ENCODE data around the gene SLAIN2. TPM values are rescaled to one million over a fixed set of nuclear protein-coding genes. Genes with fewer than 3 reads are reported as not detected.

The SLAIN2 gene
- total RNA-seq, 1 experiment from 2014 or later: 38.1 TPM

GRCh38 chr4:48334236-48334635, 7.1 kb upstream of the SLAIN2 start:
- DNase-seq (ENCODE audit: low spot score): no peak

DNA sequence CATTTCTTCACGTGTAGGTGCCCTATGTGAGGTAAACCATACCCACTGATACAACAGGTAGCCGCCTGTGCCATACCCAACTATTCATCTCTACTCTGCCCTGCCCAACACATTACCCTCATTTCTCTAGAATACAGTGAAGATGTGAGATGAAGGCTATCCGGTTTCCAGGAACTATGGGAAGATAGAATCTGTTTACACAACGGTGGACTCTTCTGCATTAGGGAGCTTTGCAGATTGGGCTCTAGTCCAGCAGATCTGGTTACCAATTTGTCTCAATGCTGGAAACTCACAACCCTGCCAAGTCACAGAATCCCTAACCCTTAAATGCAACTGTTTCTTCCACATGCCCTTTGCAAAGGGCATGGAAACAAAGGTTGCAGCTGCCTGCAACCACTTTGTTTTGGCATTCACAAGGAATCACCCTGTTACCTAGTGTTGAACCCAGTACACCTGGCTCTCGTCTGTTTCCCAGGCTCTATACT, 6.4 kb upstream of the SLAIN2 start:
- DNase-seq (ENCODE audit: low spot score): no peak

DNA sequence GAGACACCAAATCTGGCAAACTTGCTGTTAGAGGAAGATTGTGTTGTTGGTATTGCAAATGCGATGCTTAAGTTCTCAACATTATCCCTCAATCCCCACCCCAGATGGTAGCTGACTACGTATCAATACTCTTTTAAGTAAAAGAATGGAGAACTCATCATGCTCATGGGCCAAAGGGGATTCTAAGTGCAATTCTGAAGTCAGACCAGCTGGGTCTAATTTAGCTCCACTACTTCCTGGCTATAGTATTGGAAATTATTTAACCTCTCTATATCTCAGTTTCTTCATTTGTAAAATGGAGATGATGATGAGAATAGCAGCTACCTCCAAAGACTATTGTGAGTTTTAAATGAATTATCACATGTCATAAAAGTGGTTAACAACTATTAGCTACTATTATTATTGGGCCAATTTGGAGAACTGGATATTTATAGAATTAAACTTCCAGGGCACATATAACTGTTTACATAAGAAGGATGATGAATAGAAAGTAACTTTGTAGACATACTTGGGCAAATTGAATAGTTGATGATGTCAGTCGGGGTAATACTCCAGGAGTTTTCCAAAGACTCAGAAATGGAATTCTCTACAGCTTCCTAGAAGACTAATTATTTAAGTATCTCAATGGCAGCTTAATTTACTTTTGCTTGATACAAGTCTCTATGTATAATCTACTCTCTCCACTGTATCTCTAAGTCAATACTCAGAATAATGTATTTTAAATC, 5.0 kb upstream of the SLAIN2 start:
- DNase-seq (ENCODE audit: low spot score): no peak

GRCh38 chr4:48337731-48338130, 3.6 kb upstream of the SLAIN2 start:
- DNase-seq (ENCODE audit: low spot score): no peak

GRCh38 chr4:48339642-48340041, 1.7 kb upstream of the SLAIN2 start:
- no peak for DNase-seq (ENCODE audit: low spot score)

DNA sequence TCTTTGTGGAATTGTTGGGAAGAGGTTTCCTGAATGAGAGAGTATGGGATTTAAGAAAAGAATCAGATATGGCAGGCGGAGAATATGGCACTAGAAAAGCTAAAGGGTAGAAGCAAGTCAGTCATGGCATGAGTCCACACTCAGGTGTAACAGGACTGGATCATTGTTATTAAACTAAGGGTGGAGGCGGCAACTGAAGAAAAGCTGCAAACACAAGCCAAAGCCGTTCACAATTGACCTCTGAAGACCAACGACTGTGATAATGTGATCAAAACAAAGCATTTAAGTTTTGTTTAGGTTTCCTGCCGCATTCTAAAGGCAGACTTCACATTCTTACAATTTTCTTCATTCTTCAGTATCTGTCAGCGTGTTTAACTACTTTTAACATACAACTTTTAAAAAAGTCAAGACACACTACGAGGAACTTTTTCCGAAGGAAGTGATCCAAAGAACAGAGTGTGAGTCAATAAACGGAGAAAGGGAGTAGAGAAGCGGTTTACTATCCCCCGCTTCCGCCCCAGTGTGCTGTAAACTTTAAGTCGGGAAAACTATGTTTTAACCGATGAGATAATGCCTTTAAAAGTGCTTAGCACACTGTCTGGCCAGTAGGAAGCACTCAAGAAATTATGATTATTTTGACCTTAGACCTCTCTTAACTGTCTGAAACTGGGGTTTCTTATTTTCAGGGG, 909 bp upstream of the SLAIN2 start:
- peak; percentile 49 for DNase-seq (ENCODE audit: low spot score)

- peak; percentile 15 for DNase-seq (ENCODE audit: low spot score)
These were observed 662 bp downstream of the SLAIN2 start for GRCh38 chr4:48341776-48342605.

GRCh38 chr4:48342606-48342880, 1.2 kb downstream of the SLAIN2 start:
- DNase-seq (ENCODE audit: low spot score): no peak

GRCh38 chr4:48343035-48343434, 1.7 kb downstream of the SLAIN2 start:
- no peak for DNase-seq (ENCODE audit: low spot score)

- no peak for DNase-seq (ENCODE audit: low spot score)
These were observed 2.2 kb downstream of the SLAIN2 start for GRCh38 chr4:48343551-48343950.

DNA sequence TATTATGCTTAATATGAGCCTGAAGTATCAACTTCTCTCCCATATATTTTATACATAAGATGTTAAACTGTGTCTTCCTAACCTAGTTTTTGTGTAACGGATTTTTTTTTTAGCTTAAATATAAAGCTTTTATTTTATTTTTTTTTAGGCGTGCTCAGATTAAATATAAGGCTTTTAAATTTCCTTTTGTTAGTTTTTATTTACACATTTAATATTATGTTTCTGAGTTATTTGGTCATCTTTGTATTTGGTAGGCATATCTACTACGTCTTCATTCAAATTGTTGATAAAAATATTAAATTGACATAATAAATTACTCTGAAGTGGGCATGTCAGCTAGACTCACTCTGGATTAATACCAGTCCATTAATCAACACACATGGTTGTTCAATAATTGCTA, 4.2 kb downstream of the SLAIN2 start:
- no peak for DNase-seq (ENCODE audit: low spot score)

DNA sequence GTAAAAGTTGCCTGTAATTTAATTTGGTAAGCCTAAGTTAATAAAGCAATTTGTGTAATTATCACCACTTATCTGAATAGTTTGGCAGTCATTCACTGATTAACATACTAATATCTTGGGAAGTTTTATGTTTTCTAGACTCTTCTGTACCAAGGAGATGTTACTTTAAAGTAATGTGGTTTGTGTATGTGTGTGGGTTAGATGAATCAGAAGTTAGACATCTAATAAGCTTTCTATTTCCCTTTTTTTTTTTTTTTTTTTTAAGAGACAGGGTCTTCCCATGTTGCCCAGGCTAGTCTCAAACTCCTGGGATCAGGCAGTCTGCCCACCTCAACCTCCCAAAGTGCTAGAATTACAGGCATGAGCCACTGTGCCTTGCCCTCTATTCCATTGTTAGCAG, 5.3 kb downstream of the SLAIN2 start:
- no peak for DNase-seq (ENCODE audit: low spot score)

- DNase-seq (ENCODE audit: low spot score): no peak
These were observed 6.1 kb downstream of the SLAIN2 start for GRCh38 chr4:48347282-48347921.

GRCh38 chr4:48350871-48351270, 9.5 kb downstream of the SLAIN2 start:
- no peak for DNase-seq (ENCODE audit: low spot score)

DNA sequence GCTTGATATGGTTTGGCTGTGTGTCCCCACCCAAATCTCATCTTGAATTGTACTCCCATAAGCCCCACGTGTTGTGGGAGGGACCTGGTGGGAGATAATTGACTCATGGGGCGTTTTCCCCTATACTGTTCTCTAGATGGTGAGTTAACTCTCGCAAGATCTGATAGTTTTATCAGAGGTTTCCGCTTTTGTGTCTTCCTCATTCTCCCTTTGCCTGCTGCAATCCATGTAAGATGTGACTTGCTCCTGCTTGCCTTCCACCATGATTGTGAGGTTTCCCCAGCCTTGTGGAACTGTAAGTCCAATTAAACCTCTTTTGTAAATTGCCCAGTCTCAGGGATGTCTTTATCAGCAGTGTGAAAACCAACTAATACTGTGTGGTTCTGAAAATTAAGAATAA, 11.5 kb downstream of the SLAIN2 start:
- DNase-seq (ENCODE audit: low spot score): no peak

GRCh38 chr4:48356355-48356754, 15.0 kb downstream of the SLAIN2 start:
- no peak for DNase-seq (ENCODE audit: low spot score)

- DNase-seq (ENCODE audit: low spot score): no peak
These were observed 19.1 kb downstream of the SLAIN2 start for GRCh38 chr4:48360285-48361011.

GRCh38 chr4:48361012-48361400, 19.7 kb downstream of the SLAIN2 start:
- DNase-seq (ENCODE audit: low spot score): no peak

DNA sequence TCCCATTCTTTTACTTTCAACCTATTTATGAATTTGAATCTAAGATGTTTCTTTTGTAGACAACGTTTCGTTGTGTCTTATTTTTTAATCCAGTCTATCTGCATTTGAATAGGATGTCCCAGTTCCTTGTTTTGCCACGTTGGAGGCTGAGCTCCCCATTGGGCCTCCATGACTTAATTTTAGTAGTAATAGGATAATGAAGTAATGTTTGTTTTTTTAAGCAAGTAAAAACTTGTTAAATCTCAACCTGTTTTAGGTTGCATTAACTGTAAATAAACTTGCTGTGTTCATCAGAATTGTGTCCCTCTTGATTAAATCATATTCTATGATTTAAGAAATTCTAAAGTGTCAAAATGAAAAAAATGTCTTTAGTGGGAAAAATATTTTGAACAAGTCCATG, 25.3 kb downstream of the SLAIN2 start:
- no peak for DNase-seq (ENCODE audit: low spot score)

DNA sequence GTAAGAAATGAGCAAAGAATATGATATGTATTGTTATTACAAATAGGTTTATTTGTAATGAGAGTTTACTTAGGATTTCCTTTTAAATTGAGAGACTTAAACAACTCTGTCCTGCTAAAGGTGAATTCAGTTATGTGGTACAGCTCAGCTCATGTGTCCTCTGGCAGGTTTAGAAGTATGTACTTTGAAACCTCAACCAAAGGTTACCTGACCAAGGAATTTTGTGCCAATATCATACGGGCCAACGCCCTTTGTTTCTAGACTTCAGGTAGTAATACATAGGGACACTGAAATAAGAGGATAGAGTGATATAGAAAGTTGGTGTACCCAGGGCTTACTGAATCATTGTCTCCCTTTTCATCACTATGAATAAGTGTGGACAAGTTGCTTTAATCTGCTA, 25.7 kb downstream of the SLAIN2 start:
- no peak for DNase-seq (ENCODE audit: low spot score)

- DNase-seq (ENCODE audit: low spot score): no peak
These were observed 27.1 kb downstream of the SLAIN2 start for GRCh38 chr4:48368389-48368788.

- no peak for DNase-seq (ENCODE audit: low spot score)
These were observed 27.9 kb downstream of the SLAIN2 start for GRCh38 chr4:48369248-48369647.

All from A172 (cell line).